Measurements from ENCODE around the gene RNLS. TPM values are rescaled to one million over a fixed set of nuclear protein-coding genes. Genes with fewer than 3 reads are reported as not detected.
"Not testable (repeated sequence)": the region's sequence is repeated elsewhere in the genome, so short reads cannot be mapped to it uniquely, and the experiment has no call there.

Gene RNLS
- total and polyA plus RNA-seq, 4 experiments from 2014 or later = 1.7 to 5.8 (median 2.7) TPM

DNA sequence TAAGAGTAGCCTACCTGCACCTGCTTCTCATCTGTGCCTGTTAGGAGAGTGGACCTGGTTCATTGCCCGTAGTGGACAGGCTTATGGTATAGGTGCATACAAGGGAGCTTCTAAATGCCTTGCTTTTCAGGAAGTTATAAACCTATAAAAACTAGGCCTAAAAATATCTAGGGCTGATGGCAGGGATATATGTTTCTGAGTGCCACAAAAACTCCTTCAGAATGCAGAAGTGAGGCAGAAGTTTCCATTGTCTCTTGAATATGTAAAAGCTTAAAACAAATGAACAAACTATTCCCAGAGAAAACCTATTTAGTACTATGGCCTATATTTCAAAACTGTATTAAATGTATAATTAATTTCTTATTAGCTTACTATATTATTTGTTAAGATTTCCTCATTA lies 91.8 kb downstream of the RNLS start:
- Histone ChIP-seq H3K4me1 (ENCODE audit: insufficient read depth, low read length) (no peaks in the 10 kb centered on the region), H3K27me3 (ENCODE audit: insufficient read depth, low read length) (no peaks in the 10 kb centered on the region), H3K27ac (ENCODE audit: low read depth, low read length) (no peak overlapping the region), H3K9me3 (ENCODE audit: control insufficient read depth in 1 of 2, low read length in 2 of 2) (no peaks in the 10 kb centered on the region), H3K4me3 (ENCODE audit: low read length in 2 of 2) (no peak overlapping the region), H3K36me3 (ENCODE audit: insufficient read depth, low read length) (no peaks in the 10 kb centered on the region)
- H3K4me1 Mint-ChIP-seq = peaks cover 3 to 12% (median 5%) of the 10 kb centered on the region in 4 donors
- no peak overlapping the region for H3K27ac Mint-ChIP-seq
- intact Hi-C loops (cut with micrococcal nuclease) = no loop called here
- no peak for DNase-seq
- ChIA-PET POLR2A (ENCODE audit: partially characterized antibody) (no interaction called here), CTCF (ENCODE audit: partially characterized antibody) (no interaction called here)
- peaks cover 0 to 5% of the 10 kb centered on the region in 2 donors for H3K36me3 Mint-ChIP-seq
- peaks cover 0 to 4% (median 0%) of the 10 kb centered on the region in 8 donors for H3K9me3 Mint-ChIP-seq
- no peak overlapping the region for H3K4me3 Mint-ChIP-seq
- H3K27me3 Mint-ChIP-seq = no peaks in the 10 kb centered on the region

GRCh38 chr10:88490231-88490980 lies 92.7 kb downstream of the RNLS start:
- Mint-ChIP-seq H3K4me3 (no peak overlapping the region), H3K27ac (no peak overlapping the region), H3K9me3 (peaks cover 0 to 4% (median 0%) of the 10 kb centered on the region in 8 donors), H3K36me3 (peaks cover 0 to 5% of the 10 kb centered on the region in 2 donors), H3K4me1 (peaks cover 3 to 5% (median 4%) of the 10 kb centered on the region in 4 donors), H3K27me3 (no peaks in the 10 kb centered on the region)
- intact Hi-C loops (cut with micrococcal nuclease) = no loop called here
- no peak overlapping the region for H3K4me3 ChIP-seq (ENCODE audit: low read length in 2 of 2)
- H3K27me3 ChIP-seq (ENCODE audit: insufficient read depth, low read length) = no peaks in the 10 kb centered on the region
- H3K27ac ChIP-seq (ENCODE audit: low read depth, low read length) = no peak overlapping the region
- H3K4me1 ChIP-seq (ENCODE audit: insufficient read depth, low read length) = no peaks in the 10 kb centered on the region
- H3K36me3 ChIP-seq (ENCODE audit: insufficient read depth, low read length) = no peaks in the 10 kb centered on the region
- ChIA-PET POLR2A (ENCODE audit: partially characterized antibody) (no interaction called here), CTCF (ENCODE audit: partially characterized antibody) (interaction anchor here (1.4 kb wide), 1 partner anchor 31 kb away, joined by 3 read pairs; no protein-coding TSS in a partner anchor)
- no peaks in the 10 kb centered on the region for H3K9me3 ChIP-seq (ENCODE audit: control insufficient read depth in 1 of 2, low read length in 2 of 2)
- no peak for DNase-seq

DNA sequence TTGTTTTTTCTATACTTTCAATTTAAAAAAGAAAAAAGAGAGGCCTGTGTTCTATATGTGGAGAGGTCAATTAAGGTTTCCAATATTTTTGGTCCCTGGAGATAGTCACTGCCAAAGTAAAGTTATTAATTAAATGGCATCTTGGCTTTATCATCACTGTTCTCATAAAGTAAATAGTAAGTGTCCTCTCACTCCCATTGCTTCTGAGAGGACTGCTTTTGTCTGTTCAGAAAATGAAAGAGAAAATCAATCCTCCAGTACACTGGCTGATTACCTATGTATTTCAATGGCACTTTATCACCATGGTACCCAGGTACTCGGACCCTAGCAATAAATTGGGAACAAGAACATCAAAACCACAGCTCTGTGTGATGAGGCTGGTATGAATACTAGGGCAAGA lies 94.0 kb downstream of the RNLS start:
- Mint-ChIP-seq H3K9me3 (peaks cover 0 to 4% (median 0%) of the 10 kb centered on the region in 8 donors), H3K27me3 (no peaks in the 10 kb centered on the region), H3K27ac (no peak overlapping the region), H3K4me3 (no peak overlapping the region), H3K36me3 (peaks cover 0 to 5% of the 10 kb centered on the region in 2 donors), H3K4me1 (peaks cover 3 to 4% (median 4%) of the 10 kb centered on the region in 4 donors)
- Histone ChIP-seq H3K4me1 (ENCODE audit: insufficient read depth, low read length) (no peaks in the 10 kb centered on the region), H3K9me3 (ENCODE audit: control insufficient read depth in 1 of 2, low read length in 2 of 2) (no peaks in the 10 kb centered on the region), H3K4me3 (ENCODE audit: low read length in 2 of 2) (no peak overlapping the region), H3K36me3 (ENCODE audit: insufficient read depth, low read length) (no peaks in the 10 kb centered on the region), H3K27ac (ENCODE audit: low read depth, low read length) (no peak overlapping the region), H3K27me3 (ENCODE audit: insufficient read depth, low read length) (no peaks in the 10 kb centered on the region)
- intact Hi-C loops (cut with micrococcal nuclease) = no loop called here
- POLR2A ChIA-PET (ENCODE audit: partially characterized antibody) = no interaction called here
- DNase-seq = no peak
- CTCF ChIA-PET (ENCODE audit: partially characterized antibody) = no interaction called here

DNA sequence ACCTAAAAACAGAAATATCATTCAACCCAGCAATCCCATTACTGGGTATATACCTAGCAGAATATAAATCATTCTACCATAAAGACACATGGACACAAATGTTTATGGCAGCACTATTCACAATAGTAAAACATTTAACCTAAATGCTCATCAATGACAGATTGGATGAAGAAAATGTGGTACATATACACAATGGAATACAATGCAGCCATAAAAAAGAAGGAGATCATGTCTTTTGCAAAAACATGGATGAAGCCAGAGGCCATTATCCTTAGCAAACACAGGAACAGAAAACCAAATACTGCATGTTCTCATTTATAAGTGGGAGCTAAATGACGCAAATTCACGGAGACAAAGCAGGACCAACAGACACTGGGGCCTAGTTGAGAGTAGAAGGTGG lies 96.3 kb downstream of the RNLS start:
- H3K4me1 ChIP-seq (ENCODE audit: insufficient read depth, low read length); H3K36me3 ChIP-seq (ENCODE audit: insufficient read depth, low read length); H3K4me1 Mint-ChIP-seq; H3K9me3 ChIP-seq (ENCODE audit: control insufficient read depth in 1 of 2, low read length in 2 of 2); DNase-seq; H3K27ac Mint-ChIP-seq; POLR2A ChIA-PET (ENCODE audit: partially characterized antibody); H3K27me3 Mint-ChIP-seq; intact Hi-C loops (cut with micrococcal nuclease); H3K27me3 ChIP-seq (ENCODE audit: insufficient read depth, low read length); H3K4me3 ChIP-seq (ENCODE audit: low read length in 2 of 2); H3K27ac ChIP-seq (ENCODE audit: low read depth, low read length); H3K4me3 Mint-ChIP-seq; CTCF ChIA-PET (ENCODE audit: partially characterized antibody): not testable (repeated sequence)
- H3K9me3 Mint-ChIP-seq = peaks cover 0 to 11% (median 3%) of the 10 kb centered on the region in 8 donors
- H3K36me3 Mint-ChIP-seq = peaks cover 0 to 13% of the 10 kb centered on the region in 2 donors

DNA sequence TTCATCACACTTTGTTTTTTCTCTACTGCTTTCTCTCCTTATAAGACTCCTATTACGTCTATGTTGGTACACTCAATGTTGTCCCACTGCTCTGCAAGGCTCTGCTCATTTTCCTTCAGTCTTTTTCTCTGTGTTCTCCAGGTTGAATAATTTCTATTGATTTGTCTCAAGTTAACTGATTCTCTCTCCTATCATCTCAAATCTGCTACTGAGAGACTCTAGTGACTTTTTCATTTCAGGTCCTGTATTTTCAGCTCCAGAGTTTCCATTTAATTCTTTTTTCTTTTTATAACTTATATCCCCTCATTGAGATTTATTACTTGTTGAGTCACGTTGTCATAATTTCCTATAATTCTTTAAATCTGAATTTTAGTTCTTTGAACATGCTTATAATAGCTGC lies 100.9 kb downstream of the RNLS start:
- intact Hi-C loops (cut with micrococcal nuclease) = no loop called here
- Histone ChIP-seq H3K4me1 (ENCODE audit: insufficient read depth, low read length) (no peaks in the 10 kb centered on the region), H3K27ac (ENCODE audit: low read depth, low read length) (no peak overlapping the region), H3K27me3 (ENCODE audit: insufficient read depth, low read length) (no peaks in the 10 kb centered on the region), H3K9me3 (ENCODE audit: control insufficient read depth in 1 of 2, low read length in 2 of 2) (no peaks in the 10 kb centered on the region), H3K36me3 (ENCODE audit: insufficient read depth, low read length) (no peaks in the 10 kb centered on the region), H3K4me3 (ENCODE audit: low read length in 2 of 2) (no peak overlapping the region)
- no peak overlapping the region for H3K4me3 Mint-ChIP-seq
- H3K4me1 Mint-ChIP-seq = no peaks in the 10 kb centered on the region
- POLR2A ChIA-PET (ENCODE audit: partially characterized antibody) = no interaction called here
- CTCF ChIA-PET (ENCODE audit: partially characterized antibody) = no interaction called here
- peaks cover 0 to 11% (median 3%) of the 10 kb centered on the region in 8 donors for H3K9me3 Mint-ChIP-seq
- no peak for DNase-seq
- peaks cover 0 to 13% of the 10 kb centered on the region in 2 donors for H3K36me3 Mint-ChIP-seq
- H3K27me3 Mint-ChIP-seq = no peaks in the 10 kb centered on the region
- H3K27ac Mint-ChIP-seq = no peak overlapping the region

- Mint-ChIP-seq H3K9me3 (peaks cover 0 to 11% (median 2%) of the 10 kb centered on the region in 8 donors), H3K4me1 (no peaks in the 10 kb centered on the region), H3K4me3 (no peak overlapping the region), H3K36me3 (peaks cover 0 to 8% of the 10 kb centered on the region in 2 donors), H3K27ac (no peak overlapping the region), H3K27me3 (no peaks in the 10 kb centered on the region)
- Histone ChIP-seq H3K36me3 (ENCODE audit: insufficient read depth, low read length) (no peaks in the 10 kb centered on the region), H3K9me3 (ENCODE audit: control insufficient read depth in 1 of 2, low read length in 2 of 2) (no peaks in the 10 kb centered on the region), H3K27ac (ENCODE audit: low read depth, low read length) (no peak overlapping the region), H3K4me3 (ENCODE audit: low read length in 2 of 2) (no peak overlapping the region), H3K27me3 (ENCODE audit: insufficient read depth, low read length) (no peaks in the 10 kb centered on the region), H3K4me1 (ENCODE audit: insufficient read depth, low read length) (no peaks in the 10 kb centered on the region)
- DNase-seq = no peak
- POLR2A ChIA-PET (ENCODE audit: partially characterized antibody) = no interaction called here
- intact Hi-C loops (cut with micrococcal nuclease) = no loop called here
- CTCF ChIA-PET (ENCODE audit: partially characterized antibody) = no interaction called here
These were observed 104.9 kb downstream of the RNLS start for GRCh38 chr10:88478256-88478655.

GRCh38 chr10:88477343-88478085 lies 105.6 kb downstream of the RNLS start:
- Mint-ChIP-seq H3K36me3 (peaks cover 0 to 4% of the 10 kb centered on the region in 2 donors), H3K4me1 (no peaks in the 10 kb centered on the region), H3K27ac (no peak overlapping the region), H3K9me3 (peaks cover 0 to 6% (median 1%) of the 10 kb centered on the region in 8 donors), H3K27me3 (no peaks in the 10 kb centered on the region), H3K4me3 (no peak overlapping the region)
- no peaks in the 10 kb centered on the region for H3K36me3 ChIP-seq (ENCODE audit: insufficient read depth, low read length)
- no peaks in the 10 kb centered on the region for H3K4me1 ChIP-seq (ENCODE audit: insufficient read depth, low read length)
- no peak for DNase-seq
- H3K27ac ChIP-seq (ENCODE audit: low read depth, low read length) = no peak overlapping the region
- no peaks in the 10 kb centered on the region for H3K27me3 ChIP-seq (ENCODE audit: insufficient read depth, low read length)
- no peak overlapping the region for H3K4me3 ChIP-seq (ENCODE audit: low read length in 2 of 2)
- CTCF ChIA-PET (ENCODE audit: partially characterized antibody) = no interaction called here
- H3K9me3 ChIP-seq (ENCODE audit: control insufficient read depth in 1 of 2, low read length in 2 of 2) = no peaks in the 10 kb centered on the region
- intact Hi-C loops (cut with micrococcal nuclease) = no loop called here
- POLR2A ChIA-PET (ENCODE audit: partially characterized antibody) = no interaction called here

Measured in CD4-positive, alpha-beta memory T cell (primary cell).